ENCODE data around the gene FOXI1.
A peak's percentile ranks its signal among the peaks of the same experiment; 100 is the strongest.

The FOXI1 gene

GRCh38 chr5:170150713-170151096 is 45.0 kb downstream of the FOXI1 start (continued):
- no peak for TF ChIP-seq KLF7 (tag by site-specific recombination; IDR thresholded peaks at IDR 0.05; ENCODE audit: borderline replicate concordance)
- TF ChIP-seq GLIS1 (tag by site-specific recombination; IDR thresholded peaks at IDR 0.05), result no peak
- no peak for TF ChIP-seq ZNF596 (tag by site-specific recombination; IDR thresholded peaks at IDR 0.05)

DNA sequence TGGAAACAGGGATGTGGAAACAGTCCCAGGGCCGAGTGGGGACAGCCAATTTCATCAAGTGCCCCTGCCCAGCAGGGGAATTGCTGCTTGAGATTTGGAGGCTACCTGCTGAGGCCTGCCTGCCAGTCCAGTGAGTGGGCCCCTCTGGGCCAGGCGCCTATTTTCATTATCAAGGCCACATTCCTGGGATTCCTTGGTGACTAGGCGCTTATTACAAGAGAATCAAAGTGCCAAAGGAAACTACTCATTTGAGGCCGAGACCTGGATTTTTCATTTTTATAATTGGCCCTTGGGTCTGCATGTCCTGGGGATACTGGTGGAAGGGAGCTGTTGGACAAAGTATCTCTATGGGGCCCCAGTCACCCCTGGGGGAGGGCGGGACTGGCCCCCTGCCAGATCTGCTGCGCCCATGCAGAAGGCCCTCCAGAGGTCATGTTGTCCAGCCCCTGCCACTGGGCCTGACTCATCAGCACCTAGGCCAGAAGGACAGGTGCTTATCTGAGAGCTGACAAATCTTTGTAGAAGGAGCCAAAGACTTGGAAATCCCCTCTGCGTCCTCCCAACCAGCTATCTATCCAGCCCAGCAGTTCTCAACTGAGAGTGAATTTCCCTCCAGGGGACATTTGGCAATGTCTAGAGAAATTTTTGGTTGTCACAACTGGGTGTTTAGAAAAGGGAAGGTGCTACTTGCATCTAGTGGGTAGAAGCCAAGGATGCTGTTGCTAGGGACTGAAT is 45.6 kb downstream of the FOXI1 start:
- Histone ChIP-seq H3K36me3 (ENCODE audit: control insufficient read depth in 2 of 2, insufficient read depth in 1 of 2, low read length in 2 of 2) (no peaks in the 10 kb centered on the region), H3K4me3 (ENCODE audit: low read depth, low read length) (no peak overlapping the region), H3K27ac (ENCODE audit: extremely low read depth, low read depth, low read length) (no peak overlapping the region), H3K4me1 (ENCODE audit: control insufficient read depth, insufficient read depth, low read length) (no peaks in the 10 kb centered on the region), H3K9me3 (ENCODE audit: control insufficient read depth, insufficient read depth, low read depth, low read length) (no peaks in the 10 kb centered on the region)
- ChIA-PET CTCF (interaction anchor here (0.8 to 1.3 kb wide), 2 partner anchors 33 to 171 kb away, joined by 3 to 4 read pairs; partner anchors contain the start of gene INSYN2B), POLR2A (no interaction called here)
- TF ChIP-seq WT1 (tag by site-specific recombination; IDR thresholded peaks at IDR 0.05) (no peak), ZNF248 (tag by site-specific recombination; IDR thresholded peaks at IDR 0.05) (no peak), ZBTB26 (tag by site-specific recombination; optimal IDR thresholded peaks at IDR 0.05) (no peak), SP7 (tag by site-specific recombination; IDR thresholded peaks at IDR 0.05) (0 out of 2 replicates have a peak, but pooled peaks have one; percentile 57), ZNF549 (tag by site-specific recombination; IDR thresholded peaks at IDR 0.05) (no peak), ZNF223 (tag by site-specific recombination; IDR thresholded peaks at IDR 0.05) (no peak), ZNF621 (tag by site-specific recombination; IDR thresholded peaks at IDR 0.05) (no peak), KLF17 (tag by site-specific recombination; IDR thresholded peaks at IDR 0.05) (no peak), ZNF26 (tag by site-specific recombination; IDR thresholded peaks at IDR 0.05) (no peak), GLIS1 (tag by site-specific recombination; IDR thresholded peaks at IDR 0.05) (peak; percentile 46), ZIC2 (tag by site-specific recombination; IDR thresholded peaks at IDR 0.05) (peak; percentile 80), ZNF433 (tag by site-specific recombination; IDR thresholded peaks at IDR 0.05; ENCODE audit: low read depth) (no peak), ZFP69B (tag by site-specific recombination; IDR thresholded peaks at IDR 0.05) (peak; percentile 56; the same call in 1 of the 2 replicates), GLI2 (tag by site-specific recombination; IDR thresholded peaks at IDR 0.05; ENCODE audit: borderline replicate concordance, low read depth) (no peak), ZNF23 (tag by site-specific recombination; IDR thresholded peaks at IDR 0.05; ENCODE audit: borderline replicate concordance) (no peak), ZNF777 (tag by site-specific recombination; IDR thresholded peaks at IDR 0.05; ENCODE audit: borderline replicate concordance) (no peak), ZNF677 (tag by site-specific recombination; IDR thresholded peaks at IDR 0.05) (no peak)
- TF ChIP-seq, protein P1, sequence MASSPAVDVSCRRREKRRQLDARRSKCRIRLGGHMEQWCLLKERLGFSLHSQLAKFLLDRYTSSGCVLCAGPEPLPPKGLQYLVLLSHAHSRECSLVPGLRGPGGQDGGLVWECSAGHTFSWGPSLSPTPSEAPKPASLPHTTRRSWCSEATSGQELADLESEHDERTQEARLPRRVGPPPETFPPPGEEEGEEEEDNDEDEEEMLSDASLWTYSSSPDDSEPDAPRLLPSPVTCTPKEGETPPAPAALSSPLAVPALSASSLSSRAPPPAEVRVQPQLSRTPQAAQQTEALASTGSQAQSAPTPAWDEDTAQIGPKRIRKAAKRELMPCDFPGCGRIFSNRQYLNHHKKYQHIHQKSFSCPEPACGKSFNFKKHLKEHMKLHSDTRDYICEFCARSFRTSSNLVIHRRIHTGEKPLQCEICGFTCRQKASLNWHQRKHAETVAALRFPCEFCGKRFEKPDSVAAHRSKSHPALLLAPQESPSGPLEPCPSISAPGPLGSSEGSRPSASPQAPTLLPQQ (tag by site-specific recombination; IDR thresholded peaks at IDR 0.05), result peak; percentile 76; the same call in 1 of the 2 replicates

Data from HEK293 (cell line).